Measurements from ENCODE around the gene ABHD12B. TPM values are rescaled to one million over a fixed set of nuclear protein-coding genes. Genes with fewer than 3 reads are reported as not detected.

The ABHD12B gene
- total RNA-seq, 1 experiment from 2014 or later, result not detected

DNA sequence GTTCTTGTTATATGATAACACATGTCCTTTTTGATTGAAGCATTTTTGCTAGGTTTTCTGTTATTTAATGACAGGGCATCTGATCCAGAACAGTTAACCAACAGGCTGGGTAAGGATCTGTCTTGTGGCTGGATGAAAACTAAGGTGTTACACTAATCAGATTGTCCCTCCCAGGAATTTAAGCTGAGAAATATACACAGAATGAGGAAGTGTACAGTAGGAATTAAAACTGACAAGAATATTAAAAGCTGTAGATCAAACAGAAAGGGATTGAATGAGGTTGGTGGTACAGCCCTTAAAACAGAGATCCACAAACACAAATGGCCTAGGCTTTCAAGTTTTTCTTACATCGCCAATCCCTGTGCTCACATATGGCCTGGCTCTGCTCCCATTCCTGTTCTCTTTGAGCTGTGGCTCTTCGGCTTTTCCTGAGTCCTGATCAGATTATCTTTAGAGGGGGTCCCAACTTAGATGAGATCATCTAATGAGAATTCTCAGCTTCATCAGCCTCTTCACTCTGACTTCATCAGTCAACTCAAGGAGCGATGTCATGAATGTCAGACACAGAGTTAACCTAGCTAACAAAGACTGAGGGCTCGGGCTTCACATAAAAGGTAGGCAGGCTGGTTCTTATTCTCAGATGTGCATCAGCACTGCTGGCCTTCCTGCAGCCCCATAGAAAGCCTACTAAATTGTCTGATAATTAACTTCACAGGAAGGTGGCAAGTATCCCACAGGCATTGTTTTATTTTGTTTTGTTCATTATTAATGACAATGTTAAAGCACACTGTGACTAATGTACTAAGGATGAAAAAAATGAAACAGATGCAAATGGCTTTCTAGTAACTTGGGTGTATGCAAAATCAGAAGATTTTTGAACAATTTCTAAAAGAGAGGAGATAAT lies 61.0 kb downstream of the ABHD12B start:
- Histone ChIP-seq H3K4me2 (0 out of 2 replicates have a peak overlapping the region, but pooled peaks have one; percentile 24), H3K4me3 (no peak overlapping the region), H3K27me3 (ENCODE audit: insufficient read depth, low read depth) (no peaks in the 10 kb centered on the region), H3K9me3 (ENCODE audit: insufficient read depth, low read depth) (no peaks in the 10 kb centered on the region), H3K36me3 (ENCODE audit: low read depth) (peaks cover 42% of the 10 kb centered on the region), H4K20me1 (ENCODE audit: insufficient read depth) (no peaks in the 10 kb centered on the region), H2AFZ (no peak overlapping the region), H3K79me2 (ENCODE audit: low read depth) (no peaks in the 10 kb centered on the region), H3F3A (ENCODE audit: insufficient read depth, low read depth) (peaks cover 16% of the 10 kb centered on the region), H3K4me1 (replicated peaks; ENCODE audit: insufficient read depth) (peaks cover 17% of the 10 kb centered on the region), H3K9me2 (ENCODE audit: insufficient read depth) (no peaks in the 10 kb centered on the region; the same call in 1 of the 2 replicates), H3K27ac (0 out of 2 replicates have a peak overlapping the region, but pooled peaks have one; percentile 15)
- no peak for TF ChIP-seq EZH2 (IDR thresholded peaks at IDR 0.05; ENCODE audit: low read depth)
- TF ChIP-seq, protein P1, sequence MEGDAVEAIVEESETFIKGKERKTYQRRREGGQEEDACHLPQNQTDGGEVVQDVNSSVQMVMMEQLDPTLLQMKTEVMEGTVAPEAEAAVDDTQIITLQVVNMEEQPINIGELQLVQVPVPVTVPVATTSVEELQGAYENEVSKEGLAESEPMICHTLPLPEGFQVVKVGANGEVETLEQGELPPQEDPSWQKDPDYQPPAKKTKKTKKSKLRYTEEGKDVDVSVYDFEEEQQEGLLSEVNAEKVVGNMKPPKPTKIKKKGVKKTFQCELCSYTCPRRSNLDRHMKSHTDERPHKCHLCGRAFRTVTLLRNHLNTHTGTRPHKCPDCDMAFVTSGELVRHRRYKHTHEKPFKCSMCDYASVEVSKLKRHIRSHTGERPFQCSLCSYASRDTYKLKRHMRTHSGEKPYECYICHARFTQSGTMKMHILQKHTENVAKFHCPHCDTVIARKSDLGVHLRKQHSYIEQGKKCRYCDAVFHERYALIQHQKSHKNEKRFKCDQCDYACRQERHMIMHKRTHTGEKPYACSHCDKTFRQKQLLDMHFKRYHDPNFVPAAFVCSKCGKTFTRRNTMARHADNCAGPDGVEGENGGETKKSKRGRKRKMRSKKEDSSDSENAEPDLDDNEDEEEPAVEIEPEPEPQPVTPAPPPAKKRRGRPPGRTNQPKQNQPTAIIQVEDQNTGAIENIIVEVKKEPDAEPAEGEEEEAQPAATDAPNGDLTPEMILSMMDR (conservative IDR thresholded peaks at IDR 0.05), result no peak
- no TSS peak for BruUV-seq (replicated peaks)
- intact Hi-C loops (cut with micrococcal nuclease; ENCODE audit: unreplicated experiment), result no loop called here
- ChIA-PET POLR2A (ENCODE audit: unreplicated experiment) (interaction anchor here (0.6 kb wide), 1 partner anchor 383 kb away, joined by 4 read pairs; no protein-coding TSS in a partner anchor), CTCF (interaction anchor here (0.5 kb wide), 1 partner anchor 125 kb away, joined by 14 read pairs; no protein-coding TSS in a partner anchor)
- peak in 1 of 2 experiments; percentile 51 for DNase-seq

DNA sequence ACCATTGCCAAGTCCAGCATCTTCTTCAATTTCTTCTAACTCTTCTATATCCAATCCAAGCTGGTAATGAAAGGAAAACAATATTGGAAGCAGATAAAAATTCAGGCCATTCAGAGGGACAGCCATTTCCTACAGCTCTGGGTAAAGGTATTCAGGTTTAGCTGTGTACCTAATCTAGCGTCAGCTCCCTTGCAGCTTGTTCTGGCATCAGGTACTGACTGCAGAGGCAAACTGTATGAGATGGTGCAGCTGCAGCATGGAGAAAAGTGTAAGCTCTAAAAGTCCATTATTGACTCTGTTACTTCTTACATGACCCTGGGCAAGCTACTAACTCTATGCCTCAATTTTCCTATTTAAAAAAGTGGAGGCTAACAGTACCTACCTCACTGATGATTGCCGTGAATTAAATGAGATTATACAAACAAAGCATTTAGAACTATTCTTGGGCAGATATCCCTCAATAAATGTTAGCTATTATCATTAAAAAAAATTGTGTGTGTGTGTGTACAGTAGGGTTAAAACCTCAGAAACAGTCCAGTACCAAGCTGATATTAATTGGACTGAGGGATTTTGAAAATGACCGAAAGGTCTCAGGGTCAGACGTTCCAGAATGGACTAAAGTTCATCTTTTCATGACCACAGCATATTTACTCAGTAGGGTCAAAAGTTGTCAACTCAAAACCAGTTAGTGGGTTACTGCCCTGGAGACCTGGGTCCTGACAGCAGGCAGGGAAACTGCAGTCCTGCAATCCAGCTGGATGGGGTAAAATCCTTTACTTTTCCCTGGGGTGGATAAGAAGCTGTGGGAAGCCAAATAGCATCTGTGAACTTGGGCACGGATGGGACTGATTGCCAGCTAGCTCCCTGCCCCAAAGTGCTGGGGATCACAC lies 63.5 kb downstream of the ABHD12B start:
- Histone ChIP-seq H3K9me3 (ENCODE audit: insufficient read depth, low read depth) (no peaks in the 10 kb centered on the region), H3K79me2 (ENCODE audit: low read depth) (0 out of 2 replicates have a peak, but pooled peaks cover 4% of the 10 kb centered on the region), H3K4me1 (replicated peaks; ENCODE audit: insufficient read depth) (peaks cover 22% of the 10 kb centered on the region), H3K4me3 (no peak overlapping the region), H3K9me2 (ENCODE audit: insufficient read depth) (no peaks in the 10 kb centered on the region; the same call in 1 of the 2 replicates), H3K4me2 (no peak overlapping the region), H3K27me3 (ENCODE audit: insufficient read depth, low read depth) (no peaks in the 10 kb centered on the region), H3K36me3 (ENCODE audit: low read depth) (peaks cover 42% of the 10 kb centered on the region), H4K20me1 (ENCODE audit: insufficient read depth) (no peaks in the 10 kb centered on the region), H3F3A (ENCODE audit: insufficient read depth, low read depth) (peaks cover 26% of the 10 kb centered on the region), H3K27ac (no peak overlapping the region), H2AFZ (no peak overlapping the region)
- TF ChIP-seq, protein P1 (conservative IDR thresholded peaks at IDR 0.05), result no peak
- TF ChIP-seq EZH2 (IDR thresholded peaks at IDR 0.05; ENCODE audit: low read depth), result no peak
- intact Hi-C loops (cut with micrococcal nuclease; ENCODE audit: unreplicated experiment), result no loop called here
- CTCF ChIA-PET, result no interaction called here
- POLR2A ChIA-PET (ENCODE audit: unreplicated experiment), result no interaction called here
- no TSS peak for BruUV-seq (replicated peaks)
- no peak for DNase-seq

DNA sequence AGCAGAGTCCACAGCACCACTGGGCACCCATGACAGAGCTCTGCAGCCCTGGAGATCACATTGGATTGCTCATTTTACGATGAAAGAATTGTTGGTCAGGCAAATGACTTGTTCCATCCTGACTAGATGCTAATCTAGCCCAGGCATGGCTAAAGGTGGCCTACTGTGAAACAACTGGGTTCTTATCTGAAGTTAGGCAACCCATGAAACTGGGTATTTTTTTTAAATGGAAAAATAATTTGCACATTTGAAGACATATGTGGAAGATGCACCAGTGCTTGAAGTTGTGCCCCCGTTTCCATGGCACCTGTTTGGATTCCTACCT lies 64.1 kb downstream of the ABHD12B start:
- H3K27me3 ChIP-seq (ENCODE audit: insufficient read depth, low read depth), result no peaks in the 10 kb centered on the region
- no peak overlapping the region for H2AFZ ChIP-seq
- H3K4me1 ChIP-seq (replicated peaks; ENCODE audit: insufficient read depth), result peaks cover 22% of the 10 kb centered on the region
- H3K9me2 ChIP-seq (ENCODE audit: insufficient read depth), result no peaks in the 10 kb centered on the region; the same call in 1 of the 2 replicates
- DNase-seq, result no peak
- no peak for TF ChIP-seq EZH2 (IDR thresholded peaks at IDR 0.05; ENCODE audit: low read depth)
- TF ChIP-seq, protein P1 (conservative IDR thresholded peaks at IDR 0.05), result no peak
- no peak overlapping the region for H3K4me2 ChIP-seq
- ChIA-PET CTCF (no interaction called here), POLR2A (ENCODE audit: unreplicated experiment) (no interaction called here)
- no TSS peak for BruUV-seq (replicated peaks)
- no peak overlapping the region for H3K27ac ChIP-seq
- H3K36me3 ChIP-seq (ENCODE audit: low read depth), result peaks cover 36% of the 10 kb centered on the region
- intact Hi-C loops (cut with micrococcal nuclease; ENCODE audit: unreplicated experiment), result no loop called here
- no peaks in the 10 kb centered on the region for H3K9me3 ChIP-seq (ENCODE audit: insufficient read depth, low read depth)
- H3K4me3 ChIP-seq, result no peak overlapping the region
- H3F3A ChIP-seq (ENCODE audit: insufficient read depth, low read depth), result peaks cover 26% of the 10 kb centered on the region
- peaks cover 6% of the 10 kb centered on the region; the same call in 1 of the 2 replicates for H3K79me2 ChIP-seq (ENCODE audit: low read depth)
- H4K20me1 ChIP-seq (ENCODE audit: insufficient read depth), result no peaks in the 10 kb centered on the region

Data from PC-9 (cell line).